Colonic mucosa (tissue), 4 donors: ENCODE data around the gene LDLRAD3. TPM values are rescaled to one million over a fixed set of nuclear protein-coding genes. Genes with fewer than 3 reads are reported as not detected.

Experiments used
- DNase-seq: peaks from one replicate; pipeline ENCODE4 v3.0.0-alpha.2; 2020
- H3K27ac ChIP-seq: fragments of 200-600 bp; one replicate; pipeline ENCODE4 v1.8.0; 2021
- H3K27me3 ChIP-seq: fragments of 200-600 bp; one replicate; pipeline ENCODE4 v1.8.0; 2021
- H3K36me3 ChIP-seq: fragments of 200-600 bp; one replicate; pipeline ENCODE4 v1.8.0; 2021
- H3K4me1 ChIP-seq: fragments of 200-600 bp; one replicate; pipeline ENCODE4 v1.8.0; 2021; ENCODE audit warnings: mild to moderate bottlenecking
- H3K4me3 ChIP-seq: fragments of 200-600 bp; one replicate; pipeline ENCODE4 v1.8.0; 2021
- H3K9ac ChIP-seq, 2 donors: one replicate each; pipeline ENCODE4 v1.7.0; 2013; ENCODE audit warnings: control low read depth in 2 of 2, low read depth in 2 of 2, low read length in 2 of 2
- H3K9me3 ChIP-seq: fragments of 200-600 bp; one replicate; pipeline ENCODE4 v1.8.0; 2021
- CTCF ChIP-seq: fragments of 200-600 bp; IDR thresholded peaks from one replicate; pipeline ENCODE4 v1.8.0; 2022; ENCODE audit warnings: antibody characterized with exemption, mild to moderate bottlenecking
- intact Hi-C: fragments of 100-400 bp; cut with DNase I; formaldehyde crosslinking; loops from one replicate; pipeline ENCODE4 v1.14.1; 2022
- total RNA-seq, 2 donors: library from RNA; stranded (reverse); fragmentation: NEBNext Ultra II Directional in 1 of 2; extraction: Animal tissue kit (Norgen Biotek cat#: 25700) in 1 of 2; gene quantifications; one replicate each; pipeline ENCODE4 v1.2.1, GENCODE V29; 2021
- donor health status: healthy.
- donor health status: DM: no; HTN: no; CAD: no.
- donor health status: DM: no; HTN: no; CAD: no.

The LDLRAD3 gene
- total RNA-seq, 2 donors from 2014 or later: 1.9 to 2.9 TPM

- Histone ChIP-seq H3K27ac (no peak overlapping the region), H3K4me1 (no peaks in the 10 kb centered on the region), H3K36me3 (no peaks in the 10 kb centered on the region), H3K27me3 (no peaks in the 10 kb centered on the region), H3K9me3 (no peaks in the 10 kb centered on the region), H3K9ac (no peak overlapping the region), H3K4me3 (no peak overlapping the region)
- TF ChIP-seq CTCF: no peak
- intact Hi-C loops: no loop called here
- no peak for DNase-seq
Measured at GRCh38 chr11:36077886-36078685, 134.2 kb downstream of the LDLRAD3 start.

DNA sequence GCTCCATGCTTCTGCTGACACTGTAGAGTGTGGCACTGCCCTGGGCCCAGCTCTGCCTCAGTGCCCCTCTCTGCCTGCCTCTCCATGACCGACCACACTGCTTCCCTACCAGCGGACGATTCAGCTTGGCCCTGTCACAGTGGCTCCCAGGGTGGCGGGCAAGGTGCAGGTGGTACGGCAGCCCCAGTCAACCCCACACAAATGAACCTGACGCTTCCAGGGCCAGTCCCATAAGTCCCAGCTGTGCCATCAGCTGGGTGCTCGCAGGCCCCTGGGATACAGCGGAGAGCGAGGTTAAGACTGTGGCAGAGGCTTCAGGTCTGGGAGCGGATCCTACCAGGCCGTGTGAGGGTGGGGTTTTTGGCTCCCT lies 134.8 kb downstream of the LDLRAD3 start:
- intact Hi-C loops: no loop called here
- no peak overlapping the region for H3K27ac ChIP-seq

DNA sequence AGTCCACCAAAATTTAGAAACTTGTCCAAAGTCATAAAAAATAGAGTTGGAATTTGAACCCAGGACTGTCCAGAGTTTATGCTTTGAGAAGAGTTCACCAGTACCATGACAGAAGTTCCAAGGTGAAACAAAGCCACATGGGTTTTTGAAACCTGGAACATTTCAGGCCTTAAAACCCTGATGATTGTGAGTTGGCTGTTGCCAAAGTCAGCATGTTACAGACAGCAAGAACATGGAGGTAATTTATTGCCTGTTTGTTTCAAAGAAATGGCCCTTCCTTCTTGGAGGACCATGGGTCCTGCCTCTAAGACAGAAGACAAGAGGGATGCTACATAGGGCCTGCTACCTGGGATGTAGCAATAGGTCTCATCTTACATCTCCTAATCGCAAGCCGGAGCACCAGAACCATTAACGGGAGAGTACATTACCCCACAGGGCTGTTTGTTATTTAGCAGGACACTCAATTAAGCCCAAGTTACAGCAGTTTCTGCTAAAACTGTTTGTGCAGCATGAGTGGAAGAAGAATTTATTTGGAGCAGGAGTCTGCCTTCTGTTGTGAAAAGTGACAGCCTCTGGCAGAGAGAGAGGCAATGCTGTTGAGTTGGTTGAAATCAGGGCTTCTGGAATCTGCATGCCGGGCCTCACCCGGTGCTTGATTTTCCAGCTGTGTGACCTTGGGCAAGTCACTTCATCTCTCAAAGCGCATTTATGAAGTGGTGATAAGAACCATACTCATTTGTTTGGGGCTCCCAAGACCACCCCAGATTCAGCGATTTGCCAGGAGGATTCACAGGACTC lies 136.2 kb downstream of the LDLRAD3 start:
- no peaks in the 10 kb centered on the region for H3K36me3 ChIP-seq
- no peak overlapping the region for H3K9ac ChIP-seq

More for the DNA sequence above, 134.8 kb downstream of the LDLRAD3 start:
- H3K9ac ChIP-seq: no peak overlapping the region
- H3K9me3 ChIP-seq: no peaks in the 10 kb centered on the region
- no peaks in the 10 kb centered on the region for H3K27me3 ChIP-seq
- H3K4me3 ChIP-seq: no peak overlapping the region
- no peaks in the 10 kb centered on the region for H3K4me1 ChIP-seq
- H3K36me3 ChIP-seq: no peaks in the 10 kb centered on the region
- no peak for DNase-seq
- TF ChIP-seq CTCF: no peak

DNA sequence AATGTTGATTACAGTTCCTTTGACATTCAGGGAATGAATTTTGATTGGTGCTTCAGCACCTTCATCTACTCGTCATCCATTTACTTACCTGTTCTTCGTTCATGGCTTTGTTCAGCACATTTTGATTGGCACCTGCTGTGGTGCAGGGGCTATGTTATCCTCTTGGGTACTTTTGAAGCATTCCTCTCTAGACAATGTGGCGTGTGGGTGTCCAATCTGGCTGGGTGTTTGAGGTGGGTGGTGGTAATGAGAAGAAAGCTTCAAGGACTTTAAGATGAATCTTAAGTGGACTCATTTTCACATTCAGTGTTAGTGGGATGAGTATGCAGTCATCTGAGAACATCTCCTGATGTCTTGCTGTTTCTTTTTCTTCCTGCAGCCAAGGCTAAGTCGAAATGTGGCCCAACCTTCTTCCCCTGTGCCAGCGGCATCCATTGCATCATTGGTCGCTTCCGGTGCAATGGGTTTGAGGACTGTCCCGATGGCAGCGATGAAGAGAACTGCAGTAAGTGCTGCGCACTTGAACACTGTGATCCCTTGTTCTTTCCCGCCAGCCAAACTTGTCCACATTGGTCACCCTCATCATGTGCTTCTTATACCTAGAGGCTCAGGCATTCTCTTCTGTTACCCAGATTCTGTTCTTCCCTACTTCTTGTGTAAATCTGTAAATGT lies 137.5 kb downstream of the LDLRAD3 start:
- H3K27me3 ChIP-seq: no peaks in the 10 kb centered on the region
- no peaks in the 10 kb centered on the region for H3K9me3 ChIP-seq
- H3K36me3 ChIP-seq: no peaks in the 10 kb centered on the region
- DNase-seq: no peak
- no peak overlapping the region for H3K4me3 ChIP-seq
- H3K4me1 ChIP-seq: no peaks in the 10 kb centered on the region
- intact Hi-C loops: no loop called here
- H3K27ac ChIP-seq: no peak overlapping the region
- H3K9ac ChIP-seq: no peak overlapping the region
- TF ChIP-seq CTCF: no peak

More for the DNA sequence above, 136.2 kb downstream of the LDLRAD3 start:
- DNase-seq: no peak
- no peak for TF ChIP-seq CTCF
- H3K4me1 ChIP-seq: no peaks in the 10 kb centered on the region
- no peak overlapping the region for H3K27ac ChIP-seq
- intact Hi-C loops: no loop called here
- no peaks in the 10 kb centered on the region for H3K9me3 ChIP-seq
- H3K4me3 ChIP-seq: no peak overlapping the region
- H3K27me3 ChIP-seq: no peaks in the 10 kb centered on the region

- H3K4me3 ChIP-seq: no peak overlapping the region
- H3K36me3 ChIP-seq: no peaks in the 10 kb centered on the region
- H3K27me3 ChIP-seq: no peaks in the 10 kb centered on the region
- H3K9ac ChIP-seq: no peak overlapping the region
- DNase-seq: no peak
- H3K27ac ChIP-seq: no peak overlapping the region
- TF ChIP-seq CTCF: no peak
- no peaks in the 10 kb centered on the region for H3K9me3 ChIP-seq
- intact Hi-C loops: no loop called here
- no peaks in the 10 kb centered on the region for H3K4me1 ChIP-seq
Measured at GRCh38 chr11:36086366-36086765, 142.5 kb downstream of the LDLRAD3 start.
